ENCODE data around the gene APOL5. TPM values are rescaled to one million over a fixed set of nuclear protein-coding genes. Genes with fewer than 3 reads are reported as not detected.

The APOL5 gene
- total and polyA plus RNA-seq, 8 donors, result not detected

GRCh38 chr22:35711336-35711735, 6.3 kb upstream of the APOL5 start:
- Histone ChIP-seq H3K4me3 (no peak overlapping the region), H3K27me3 (no peaks in the 10 kb centered on the region), H3K36me3 (no peaks in the 10 kb centered on the region), H3K9me3 (peaks cover 0 to 14% (median 6%) of the 10 kb centered on the region in 4 donors), H3K27ac (no peak overlapping the region), H3K4me1 (peaks cover 0 to 11% (median 0%) of the 10 kb centered on the region in 4 donors)
- 87 to 88% (median 87%) methylated on average over 4 of the region's 4 CpGs for WGBS, 5 donors
- intact Hi-C loops (cut with DNase I; ENCODE audit: low total_unique reads), result no loop called here
- no peak for DNase-seq
- TF ChIP-seq CTCF (IDR thresholded peaks at IDR 0.05) (no peak), EP300 (IDR thresholded peaks at IDR 0.05) (no peak), POLR2A (IDR thresholded peaks at IDR 0.05) (no peak), POLR2AphosphoS5 (IDR thresholded peaks at IDR 0.05) (no peak)

- intact Hi-C loops (cut with DNase I; ENCODE audit: low total_unique reads), result no loop called here
- Histone ChIP-seq H3K4me1 (peaks cover 0 to 11% (median 0%) of the 10 kb centered on the region in 4 donors), H3K27me3 (no peaks in the 10 kb centered on the region), H3K4me3 (no peak overlapping the region), H3K27ac (no peak overlapping the region), H3K9me3 (peaks cover 0 to 14% (median 6%) of the 10 kb centered on the region in 4 donors), H3K36me3 (no peaks in the 10 kb centered on the region)
- TF ChIP-seq POLR2AphosphoS5 (IDR thresholded peaks at IDR 0.05) (no peak), CTCF (IDR thresholded peaks at IDR 0.05) (no peak), EP300 (IDR thresholded peaks at IDR 0.05) (no peak), POLR2A (IDR thresholded peaks at IDR 0.05) (no peak)
- 87 to 93% (median 90%) methylated on average over 2 of the region's 2 CpGs for WGBS, 5 donors
- DNase-seq, result no peak
Observed at GRCh38 chr22:35712672-35713071, 5.0 kb upstream of the APOL5 start.

- Histone ChIP-seq H3K4me3 (no peak overlapping the region), H3K4me1 (no peaks in the 10 kb centered on the region), H3K36me3 (no peaks in the 10 kb centered on the region), H3K27me3 (no peaks in the 10 kb centered on the region), H3K9me3 (no peaks in the 10 kb centered on the region), H3K27ac (no peak overlapping the region)
- DNase-seq, result no peak
- intact Hi-C loops (cut with DNase I; ENCODE audit: low total_unique reads), result no loop called here
- TF ChIP-seq EP300 (IDR thresholded peaks at IDR 0.05) (no peak), POLR2A (IDR thresholded peaks at IDR 0.05) (no peak), CTCF (IDR thresholded peaks at IDR 0.05) (no peak), POLR2AphosphoS5 (IDR thresholded peaks at IDR 0.05) (no peak)
- WGBS, 5 donors, result 75 to 88% (median 83%) methylated on average over 14 to 15 of the region's 15 CpGs
Observed at GRCh38 chr22:35719212-35719875, 1.7 kb downstream of the APOL5 start.

GRCh38 chr22:35721960-35722359, 4.3 kb downstream of the APOL5 start:
- no peaks in the 10 kb centered on the region for H3K27me3 ChIP-seq
- WGBS, 5 donors, result 60 to 69% (median 63%) methylated on average over 4 of the region's 4 CpGs
- H3K36me3 ChIP-seq, result no peaks in the 10 kb centered on the region
- H3K4me1 ChIP-seq, result no peaks in the 10 kb centered on the region
- intact Hi-C loops (cut with DNase I; ENCODE audit: low total_unique reads), result no loop called here
- H3K9me3 ChIP-seq, result no peaks in the 10 kb centered on the region
- H3K4me3 ChIP-seq, result no peak overlapping the region
- peak in 1 of 2 donors; percentile 51 for DNase-seq
- no peak overlapping the region for H3K27ac ChIP-seq
- TF ChIP-seq EP300 (IDR thresholded peaks at IDR 0.05) (no peak), POLR2AphosphoS5 (IDR thresholded peaks at IDR 0.05) (no peak), CTCF (IDR thresholded peaks at IDR 0.05) (no peak), POLR2A (IDR thresholded peaks at IDR 0.05) (no peak)
